ENCODE results near the gene MEF2C.

GRCh38 chr5:88861231-88861630 lies 21.8 kb downstream of the MEF2C start:
- no peak for TF ChIP-seq CTCF (IDR thresholded peaks at IDR 0.05)
- TF ChIP-seq POLR2A (IDR thresholded peaks at IDR 0.05): no peak
- TF ChIP-seq EP300 (IDR thresholded peaks at IDR 0.05): no peak

Data from sigmoid colon (tissue), 4 donors.